ENCODE measurements around the gene SERPINA1.

SERPINA1 gene

DNA sequence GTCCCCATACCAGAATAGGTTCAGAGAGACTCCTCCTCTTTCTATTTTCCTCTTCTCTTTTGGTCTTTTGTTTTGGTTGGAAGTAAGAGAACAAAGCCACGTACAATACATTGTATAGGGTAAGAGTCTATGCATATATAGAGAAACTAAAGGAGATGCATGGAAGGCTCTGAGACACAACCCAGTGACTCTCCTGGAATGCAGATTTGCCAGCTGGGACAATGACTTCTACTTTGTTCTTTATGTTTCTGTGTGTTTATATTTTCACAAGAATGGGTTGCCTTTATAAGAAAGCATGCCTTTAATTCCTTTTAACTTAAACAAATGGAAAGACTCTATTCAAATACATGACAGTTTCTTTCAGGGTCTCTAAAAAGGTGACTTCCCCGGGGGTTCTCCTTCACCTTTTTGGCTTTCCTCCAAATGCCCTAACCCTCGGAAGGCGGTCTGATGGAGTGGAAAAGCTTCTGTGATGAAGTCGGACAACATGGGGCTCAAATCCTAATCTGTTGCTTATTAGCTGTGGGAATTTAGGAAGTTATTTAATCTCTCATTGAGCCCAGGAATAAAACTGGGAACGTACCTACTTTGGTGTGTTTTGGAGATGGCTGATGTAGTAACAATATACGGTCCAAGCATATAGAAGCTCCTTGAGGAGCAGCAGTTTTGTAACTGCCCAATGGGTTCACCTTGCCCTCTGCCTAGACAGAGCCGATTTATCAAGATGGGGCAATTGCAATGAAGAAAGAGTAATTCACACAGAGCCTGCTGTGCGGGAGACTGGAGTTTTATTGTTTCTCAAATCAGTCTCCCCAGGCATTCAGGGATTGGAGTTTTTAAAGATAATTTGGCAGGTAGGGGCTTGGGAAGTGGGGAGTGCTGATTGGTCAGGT, 9.1 kb upstream of the SERPINA1 start:
- DNase-seq (ENCODE audit: low read depth in 2 of 2): no peak

- DNase-seq (ENCODE audit: low read depth in 2 of 2): no peak
These were observed 8.3 kb upstream of the SERPINA1 start for GRCh38 chr14:94396628-94397225.

- DNase-seq (ENCODE audit: low read depth in 2 of 2): no peak
These were observed 7.6 kb upstream of the SERPINA1 start for GRCh38 chr14:94395888-94396574.

GRCh38 chr14:94395282-94395887, 7.0 kb upstream of the SERPINA1 start:
- DNase-seq (ENCODE audit: low read depth in 2 of 2): no peak

- DNase-seq (ENCODE audit: low read depth in 2 of 2): no peak
These were observed 6.3 kb upstream of the SERPINA1 start for GRCh38 chr14:94394581-94395207.

DNA sequence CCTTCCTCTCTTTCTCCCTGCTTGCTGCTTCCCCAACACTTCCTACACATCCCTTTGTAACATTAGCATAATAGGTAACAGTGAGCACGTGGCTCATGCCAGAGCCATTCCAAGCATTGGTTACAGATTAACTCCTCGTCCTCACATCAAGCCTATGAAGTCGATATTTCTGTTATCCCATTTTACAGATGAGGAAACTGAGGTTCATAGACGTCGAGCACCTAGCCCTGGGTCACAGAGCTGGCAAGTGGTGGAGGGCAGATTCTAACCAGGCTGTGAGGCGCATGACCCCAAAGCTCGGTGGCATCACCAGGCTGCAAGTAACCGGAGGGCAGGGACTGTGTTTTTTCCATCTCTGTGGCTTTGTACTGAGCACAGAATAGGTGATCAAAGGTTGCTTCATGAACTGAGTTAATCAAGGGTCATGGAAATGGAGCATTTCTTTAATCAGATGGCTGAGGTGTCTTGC, 5.7 kb upstream of the SERPINA1 start:
- DNase-seq (ENCODE audit: low read depth in 2 of 2): no peak

DNA sequence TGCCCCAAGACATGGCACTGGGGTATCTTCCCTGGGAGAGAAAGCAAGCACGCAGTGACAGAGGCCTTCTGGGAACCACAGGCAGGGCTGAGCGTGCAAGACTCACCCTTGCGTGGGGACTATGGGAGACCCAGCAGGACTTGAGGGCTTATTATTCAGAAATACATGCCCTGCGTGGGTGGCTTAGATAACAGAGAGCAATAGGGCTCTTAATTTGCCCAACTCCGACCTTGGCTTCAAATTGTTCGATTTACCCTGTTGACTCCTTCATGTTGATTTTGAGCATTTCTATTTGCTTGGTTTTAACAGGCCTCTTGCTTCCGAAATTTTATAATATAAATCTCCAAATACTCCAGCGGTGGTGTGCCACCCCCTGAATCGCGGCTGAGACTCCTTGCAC, 5.1 kb upstream of the SERPINA1 start:
- no peak for DNase-seq (ENCODE audit: low read depth in 2 of 2)

- DNase-seq (ENCODE audit: low read depth in 2 of 2): peak; percentile 18 to 33
These were observed 4.1 kb upstream of the SERPINA1 start for GRCh38 chr14:94392510-94392935.

GRCh38 chr14:94391281-94391975, 3.0 kb upstream of the SERPINA1 start:
- no peak for DNase-seq (ENCODE audit: low read depth in 2 of 2)

DNA sequence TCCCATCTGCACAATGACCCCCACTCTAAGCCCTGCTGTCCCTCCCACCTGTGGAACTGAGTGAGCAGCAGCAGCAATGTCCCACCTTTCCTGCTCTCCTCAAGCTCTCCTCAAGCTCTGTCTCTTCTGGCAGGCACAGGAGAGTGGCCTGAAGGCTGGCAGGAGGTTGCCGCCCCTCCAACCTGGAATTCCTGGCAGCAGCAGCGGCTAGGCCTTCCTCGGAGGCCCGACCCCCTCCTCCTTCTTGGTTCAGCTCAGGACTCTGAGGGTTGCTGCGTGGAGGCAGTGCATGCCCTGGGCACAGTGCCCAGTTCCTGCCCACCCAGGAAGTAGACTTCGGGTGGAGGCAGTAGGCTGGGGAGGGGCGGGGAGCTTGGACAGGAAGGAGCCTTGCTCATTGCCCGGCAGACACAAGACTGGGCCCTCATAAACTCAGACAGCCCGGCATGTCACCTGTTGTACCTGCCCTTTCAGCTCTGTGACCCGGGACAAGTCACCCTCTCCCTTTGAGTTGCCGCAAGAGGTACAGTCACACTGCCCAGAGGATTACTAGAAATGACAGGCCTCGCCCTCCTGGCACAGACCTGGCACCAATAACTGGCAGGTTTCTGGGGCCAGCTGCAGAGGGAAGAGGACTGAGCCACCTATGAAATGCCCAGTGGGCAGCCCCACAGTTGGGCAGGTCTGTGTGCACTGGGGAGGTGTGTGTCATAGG, 2.1 kb upstream of the SERPINA1 start:
- no peak for DNase-seq (ENCODE audit: low read depth in 2 of 2)

- no peak for DNase-seq (ENCODE audit: low read depth in 2 of 2)
These were observed 1.4 kb upstream of the SERPINA1 start for GRCh38 chr14:94389731-94390371.

- no peak for DNase-seq (ENCODE audit: low read depth in 2 of 2)
These were observed 685 bp upstream of the SERPINA1 start for GRCh38 chr14:94389104-94389469.

DNA sequence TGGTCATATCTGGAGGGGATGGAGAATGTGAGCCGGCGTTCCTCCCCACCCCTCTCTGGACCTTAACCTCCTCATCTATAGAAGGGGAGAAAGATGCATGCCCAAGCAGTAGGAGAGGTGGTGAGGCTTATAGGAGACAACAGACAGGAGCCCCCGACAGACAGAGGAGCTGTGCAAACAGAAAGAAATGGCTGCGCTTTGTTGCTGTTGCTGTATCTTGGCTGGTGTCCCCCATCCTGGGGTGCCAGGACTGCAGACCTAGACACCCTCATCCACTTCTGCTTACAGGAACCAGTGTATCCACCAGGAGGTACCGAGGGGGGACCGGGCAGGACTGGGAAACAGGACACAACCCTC, 397 bp downstream of the SERPINA1 start:
- no peak for DNase-seq (ENCODE audit: low read depth in 2 of 2)

DNA sequence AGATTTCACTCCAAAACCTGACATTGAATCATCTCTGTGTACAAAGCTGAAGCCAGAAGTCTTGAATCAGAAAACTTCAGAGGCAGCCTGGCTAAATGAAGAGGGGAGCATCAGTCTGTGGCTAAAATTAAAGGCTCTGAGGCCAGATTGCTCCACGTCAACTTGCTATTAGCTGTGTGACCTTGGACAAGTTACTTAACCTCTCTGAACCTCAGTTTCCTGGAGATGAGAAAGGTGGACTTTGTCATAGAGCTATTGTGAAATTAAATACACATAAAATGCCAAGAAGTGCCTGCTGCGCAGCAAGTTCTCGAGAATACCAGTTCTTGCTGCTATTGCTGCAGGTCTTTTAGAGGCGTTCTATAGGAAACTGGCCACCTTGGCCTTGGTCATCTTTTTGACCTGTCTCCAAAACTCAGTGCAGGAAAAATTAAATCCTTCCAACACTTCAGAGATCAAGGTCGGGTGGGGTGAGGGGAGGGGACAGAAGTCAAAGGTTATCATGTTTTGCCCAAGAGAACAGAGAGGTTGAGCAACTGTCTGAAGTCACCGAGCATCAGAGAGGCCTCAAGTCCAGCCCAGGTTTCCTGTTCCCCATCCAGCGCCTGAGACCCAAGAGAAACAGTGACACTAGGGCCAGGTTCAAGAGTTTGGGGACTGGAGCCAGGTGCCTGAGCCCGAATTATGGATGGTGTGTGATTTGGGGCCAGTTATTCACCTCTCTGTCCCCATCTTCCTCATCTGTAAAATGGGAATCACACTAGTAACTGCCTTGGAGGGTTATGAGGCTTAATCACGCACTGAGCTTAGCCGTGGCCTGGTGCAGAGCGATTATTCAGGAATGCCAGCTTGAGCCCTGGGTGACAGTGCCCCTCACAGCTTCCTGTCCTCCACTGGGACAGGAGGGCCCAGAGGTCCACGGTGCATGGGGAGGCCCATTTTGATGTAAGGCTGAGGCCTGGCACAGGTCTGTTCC, 1.1 kb downstream of the SERPINA1 start:
- DNase-seq (ENCODE audit: low read depth in 2 of 2): no peak

DNA sequence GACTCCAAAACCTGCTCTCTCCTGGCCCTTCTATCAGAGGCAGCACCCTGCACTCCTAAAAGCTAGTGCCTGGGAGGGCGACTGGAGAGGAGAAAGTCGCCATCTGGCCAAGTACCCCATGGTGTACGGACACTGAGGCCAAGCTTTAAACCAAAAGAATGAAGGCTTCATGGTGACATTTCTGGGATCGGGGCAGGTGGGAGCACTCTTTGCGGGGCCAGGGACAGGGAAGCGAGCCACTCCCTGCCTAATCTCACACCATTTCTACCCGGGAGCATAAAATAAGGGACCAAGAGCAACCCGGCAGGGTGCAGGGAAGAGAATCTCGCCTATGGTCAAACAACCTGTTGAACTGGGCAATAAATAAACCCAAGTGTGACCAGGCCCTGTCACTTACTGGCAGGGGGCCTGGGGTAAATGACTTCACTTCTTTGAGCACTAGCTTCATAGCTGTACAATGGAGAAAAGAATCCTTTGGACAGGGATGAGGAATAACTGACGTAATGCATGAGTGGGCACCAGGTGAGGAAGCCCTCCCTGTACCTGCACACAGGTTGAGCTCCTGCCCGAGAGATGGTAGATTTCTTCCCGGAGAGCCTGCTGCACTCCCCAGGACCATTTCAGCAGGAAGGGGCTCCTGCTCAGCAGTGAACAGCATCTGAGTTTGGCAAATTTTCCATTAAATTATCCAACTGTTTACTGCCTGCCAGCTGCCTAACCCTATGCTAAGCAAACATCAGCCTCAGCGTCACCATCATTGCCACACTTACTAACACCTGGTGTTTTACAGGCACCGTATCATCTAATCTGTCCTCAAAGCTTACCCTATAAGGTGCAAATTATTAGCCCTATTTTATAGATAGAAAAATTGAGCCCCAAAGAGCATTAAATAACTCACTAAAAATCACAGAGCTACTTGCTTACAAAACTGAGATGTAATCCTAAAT, 2.0 kb downstream of the SERPINA1 start:
- no peak for DNase-seq (ENCODE audit: low read depth in 2 of 2)

GRCh38 chr14:94385553-94386057, 2.8 kb downstream of the SERPINA1 start:
- no peak for DNase-seq (ENCODE audit: low read depth in 2 of 2)

GRCh38 chr14:94384342-94384741, 4.1 kb downstream of the SERPINA1 start:
- DNase-seq (ENCODE audit: low read depth in 2 of 2): no peak
